ENCODE measurements around the gene PLN. TPM values are rescaled to one million over a fixed set of nuclear protein-coding genes. Genes with fewer than 3 reads are reported as not detected.

Gene PLN
- total and polyA plus RNA-seq, 9 of the 15 experiments (the other 6 are each of a cell fraction or from before 2014, with no cell fraction given) = 0.03 to 0.30 (median 0.03) TPM; not detected in 6

- no peak overlapping the region for H3K9ac ChIP-seq (ENCODE audit: insufficient read depth in 1 of 2, low read depth in 2 of 2, low read length in 2 of 2)
- H4K20me1 ChIP-seq (replicated peaks; ENCODE audit: control insufficient read depth, insufficient read depth, low read length) = no peaks in the 10 kb centered on the region
- no peak for ATAC-seq
- no TSS peak for BruUV-seq (replicated peaks)
- H3K4me2 ChIP-seq (ENCODE audit: insufficient read depth, low read length) = no peak overlapping the region
- peaks cover 3% of the 10 kb centered on the region; the same call in 1 of the 3 replicates for H3K36me3 ChIP-seq (ENCODE audit: control insufficient read depth, insufficient read depth, low read length)
- H3K4me3 ChIP-seq = no peak overlapping the region
- intact Hi-C loops (cut with micrococcal nuclease) (no loop called here), in situ Hi-C loops (cut with MboI) (no loop called here)
- ChIA-PET POLR2A (no interaction called here), CTCF (ENCODE audit: low intra/inter-chr PET ratio) (interaction anchor here (0.6 kb wide), 1 partner anchor 968 kb away, joined by 3 read pairs; no protein-coding TSS in a partner anchor)
- no peak for DNase-seq (ENCODE audit: extremely low read depth in 1 of 4, low spot score in 3 of 4)
- TF ChIP-seq NCOA1 (IDR thresholded peaks at IDR 0.05; ENCODE audit: low read depth) = no peak
- no peak for TF ChIP-seq ERF (CRISPR knock-in tag; IDR thresholded peaks at IDR 0.05)
- TF ChIP-seq JUNB (CRISPR knock-in tag; conservative IDR thresholded peaks at IDR 0.05) = no peak
- TF ChIP-seq, protein P1, sequence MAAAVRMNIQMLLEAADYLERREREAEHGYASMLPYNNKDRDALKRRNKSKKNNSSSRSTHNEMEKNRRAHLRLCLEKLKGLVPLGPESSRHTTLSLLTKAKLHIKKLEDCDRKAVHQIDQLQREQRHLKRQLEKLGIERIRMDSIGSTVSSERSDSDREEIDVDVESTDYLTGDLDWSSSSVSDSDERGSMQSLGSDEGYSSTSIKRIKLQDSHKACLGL (CRISPR knock-in tag; IDR thresholded peaks at IDR 0.05; ENCODE audit: borderline replicate concordance, poor library complexity, severe bottlenecking) = no peak
- TF ChIP-seq, protein P2, sequence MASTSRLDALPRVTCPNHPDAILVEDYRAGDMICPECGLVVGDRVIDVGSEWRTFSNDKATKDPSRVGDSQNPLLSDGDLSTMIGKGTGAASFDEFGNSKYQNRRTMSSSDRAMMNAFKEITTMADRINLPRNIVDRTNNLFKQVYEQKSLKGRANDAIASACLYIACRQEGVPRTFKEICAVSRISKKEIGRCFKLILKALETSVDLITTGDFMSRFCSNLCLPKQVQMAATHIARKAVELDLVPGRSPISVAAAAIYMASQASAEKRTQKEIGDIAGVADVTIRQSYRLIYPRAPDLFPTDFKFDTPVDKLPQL (IDR thresholded peaks at IDR 0.05; ENCODE audit: extremely low read depth, insufficient read length) = no peak
- TF ChIP-seq, protein P3, sequence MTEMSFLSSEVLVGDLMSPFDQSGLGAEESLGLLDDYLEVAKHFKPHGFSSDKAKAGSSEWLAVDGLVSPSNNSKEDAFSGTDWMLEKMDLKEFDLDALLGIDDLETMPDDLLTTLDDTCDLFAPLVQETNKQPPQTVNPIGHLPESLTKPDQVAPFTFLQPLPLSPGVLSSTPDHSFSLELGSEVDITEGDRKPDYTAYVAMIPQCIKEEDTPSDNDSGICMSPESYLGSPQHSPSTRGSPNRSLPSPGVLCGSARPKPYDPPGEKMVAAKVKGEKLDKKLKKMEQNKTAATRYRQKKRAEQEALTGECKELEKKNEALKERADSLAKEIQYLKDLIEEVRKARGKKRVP (CRISPR knock-in tag; IDR thresholded peaks at IDR 0.05) = no peak
- no peak for TF ChIP-seq SREBF2 (CRISPR knock-in tag; IDR thresholded peaks at IDR 0.05)
- no peak for TF ChIP-seq RFX5 (IDR thresholded peaks at IDR 0.05; ENCODE audit: low read depth, low read length)
- no peak for TF ChIP-seq KLF16 (IDR thresholded peaks at IDR 0.05)
- no peak for TF ChIP-seq ZNF830 (CRISPR knock-in tag; IDR thresholded peaks at IDR 0.05)
- TF ChIP-seq XRCC3 (IDR thresholded peaks at IDR 0.05) = no peak
- TF ChIP-seq FOXP1 (CRISPR knock-in tag; IDR thresholded peaks at IDR 0.05) = no peak
- TF ChIP-seq E2F3 (CRISPR knock-in tag; IDR thresholded peaks at IDR 0.05) = no peak
- no peak for TF ChIP-seq ZNF277 (CRISPR knock-in tag; IDR thresholded peaks at IDR 0.05; ENCODE audit: borderline replicate concordance)
- no peak for TF ChIP-seq SMAD4 (CRISPR knock-in tag; conservative IDR thresholded peaks at IDR 0.05)
- TF ChIP-seq HNRNPL (IDR thresholded peaks at IDR 0.05; ENCODE audit: low read depth, low read length) = no peak
- WGBS (ENCODE audit: insufficient coverage, low coverage, missing lambda C conversion rate) = 81% methylated on average over 5 of the region's 5 CpGs
- H3K27me3 ChIP-seq (ENCODE audit: control insufficient read depth in 2 of 2, insufficient read depth in 2 of 2, low read length in 2 of 2) = no peaks in the 10 kb centered on the region
- FAIRE-seq = no peak
- H3K4me1 ChIP-seq (replicated peaks in 1 of 2; ENCODE audit: control insufficient read depth in 2 of 2, insufficient read depth in 2 of 2, low read length in 2 of 2) = no peaks in the 10 kb centered on the region
- H2AFZ ChIP-seq (ENCODE audit: low read depth, low read length) = no peak overlapping the region
- H3K9me3 ChIP-seq (replicated peaks; ENCODE audit: control insufficient read depth, insufficient read depth, low read depth, low read length) = no peaks in the 10 kb centered on the region
- H3K9me1 ChIP-seq (ENCODE audit: control insufficient read depth, insufficient read depth, low read length) = no peaks in the 10 kb centered on the region
- 0 out of 3 replicates have a peak, but pooled peaks cover 6% of the 10 kb centered on the region for H3K79me2 ChIP-seq (ENCODE audit: control insufficient read depth, insufficient read depth, low read length)
- H3K27ac ChIP-seq (ENCODE audit: extremely low read depth, low read depth, low read length) = no peak overlapping the region
Measured at GRCh38 chr6:118523216-118523615, 24.9 kb upstream of the PLN start.
